Duodenal mucosa (tissue), 2 donors: ENCODE results near the gene TMEM167A.

ENCODE experiments used
- H3K27ac ChIP-seq: one replicate; pipeline ENCODE4 v1.7.0; 2013; ENCODE audit warnings: low read depth, low read length
- H3K27me3 ChIP-seq, 2 donors: one replicate each; pipeline ENCODE4 v1.7.0; 2013; ENCODE audit warnings: low read length in 2 of 2, control low read depth in 1 of 2; ENCODE audit not compliant: insufficient read depth in 2 of 2, control insufficient read depth in 1 of 2
- H3K36me3 ChIP-seq, 2 donors: one replicate each; pipeline ENCODE4 v1.7.0; 2013; ENCODE audit warnings: low read length in 2 of 2, control low read depth in 1 of 2; ENCODE audit not compliant: insufficient read depth in 2 of 2, control insufficient read depth in 1 of 2
- H3K4me1 ChIP-seq, 2 donors: one replicate each; pipeline ENCODE4 v1.7.0; 2013; ENCODE audit warnings: low read length in 2 of 2, control low read depth in 1 of 2; ENCODE audit not compliant: insufficient read depth in 2 of 2, control insufficient read depth in 1 of 2
- H3K4me3 ChIP-seq, 2 donors: one replicate each; pipeline ENCODE4 v1.7.0; 2013; ENCODE audit warnings: low read length in 2 of 2, low read depth in 1 of 2
- H3K9ac ChIP-seq, 2 donors: one replicate each; pipeline ENCODE4 v1.7.0; 2013; ENCODE audit warnings: low read length in 2 of 2, low read depth in 1 of 2
- H3K9me3 ChIP-seq, 2 donors: one replicate each; pipeline ENCODE4 v1.7.0; 2013; ENCODE audit warnings: low read length in 2 of 2, control low read depth in 1 of 2; ENCODE audit not compliant: control insufficient read depth in 1 of 2

TMEM167A gene, protein sequence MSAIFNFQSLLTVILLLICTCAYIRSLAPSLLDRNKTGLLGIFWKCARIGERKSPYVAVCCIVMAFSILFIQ

DNA sequence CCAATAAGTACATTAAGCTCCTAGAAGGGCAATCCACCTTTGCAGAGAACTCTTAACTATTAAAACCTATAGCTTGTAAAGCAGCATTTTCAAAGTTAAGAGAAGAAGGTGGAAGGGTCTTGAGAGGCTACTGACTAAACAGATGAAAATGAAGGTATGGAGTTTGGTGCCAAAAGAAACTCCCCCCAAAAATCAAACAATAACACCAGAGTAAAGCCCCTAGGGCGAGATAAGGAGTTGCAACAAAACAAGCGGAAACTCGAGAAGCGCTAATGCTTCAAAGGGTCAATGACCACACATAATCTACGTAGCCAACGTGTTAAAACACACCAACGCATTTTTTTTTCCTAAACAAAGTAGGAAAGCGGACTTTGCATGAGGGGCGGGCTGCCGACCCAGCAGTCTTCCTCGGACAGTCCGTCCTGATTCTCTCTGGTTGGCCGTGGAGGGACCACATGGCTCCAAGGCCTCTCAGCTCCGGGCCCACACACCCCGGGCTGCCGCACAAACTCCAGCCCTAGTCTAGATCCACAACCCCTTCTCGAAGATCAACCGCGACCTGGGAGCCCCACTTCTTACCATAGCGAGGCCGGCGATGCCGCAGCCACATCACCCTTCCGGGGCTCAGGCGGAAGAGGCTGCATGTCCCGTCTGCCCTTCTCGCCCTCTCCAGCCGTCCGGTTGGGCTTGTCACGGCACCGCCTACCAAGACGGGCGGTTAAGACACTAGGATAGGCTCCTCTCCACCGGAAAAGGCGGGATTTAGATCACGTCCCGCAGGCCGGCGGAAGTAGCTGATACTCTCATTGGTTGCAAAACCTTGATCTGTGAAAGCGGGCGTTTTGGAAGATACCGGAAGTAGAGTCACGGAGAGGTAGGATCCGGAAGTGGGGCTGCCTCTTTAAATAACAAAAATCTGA is at the start of gene TMEM167A, which contains the start of gene XRCC4:
Gene TMEM167A (minus strand): TSS at position 653 of the 920 bp plus-strand sequence. CDS start 71 bp downstream, at position 582.
Gene XRCC4 (plus strand): TSS at position 806 of the 920 bp plus-strand sequence. CDS start 27,373 bp downstream, outside the sequence.
- peaks cover 22 to 23% of the 10 kb centered on the region in 2 donors for H3K4me1 ChIP-seq
- no peaks in the 10 kb centered on the region for H3K27me3 ChIP-seq
- no peaks in the 10 kb centered on the region for H3K9me3 ChIP-seq

DNA sequence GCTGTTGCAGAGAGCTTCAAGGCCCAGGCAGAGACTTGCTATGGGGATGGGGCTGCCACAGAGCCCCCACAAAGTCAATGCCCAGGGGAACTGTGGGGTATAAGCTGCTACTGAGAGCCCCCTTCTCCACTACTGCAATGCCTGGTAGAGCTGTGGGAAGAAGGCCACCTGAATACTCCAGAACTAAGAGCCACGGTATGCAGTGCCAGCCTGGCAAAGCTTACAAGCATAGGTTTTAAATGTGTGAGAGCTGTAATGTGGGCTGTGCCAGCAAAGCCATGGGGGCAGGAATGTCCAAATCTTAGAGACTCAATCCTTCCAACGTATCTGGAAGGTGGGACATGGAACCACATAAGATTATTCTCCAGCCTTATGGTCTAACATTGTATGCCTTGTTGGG is 49.3 kb upstream of the TMEM167A start:
- peaks cover 3 to 7% of the 10 kb centered on the region in 2 donors for H3K9me3 ChIP-seq
- H3K9ac ChIP-seq = no peak overlapping the region
- H3K4me3 ChIP-seq = no peak overlapping the region
- H3K27ac ChIP-seq = no peak overlapping the region
- H3K36me3 ChIP-seq = no peaks in the 10 kb centered on the region
- no peaks in the 10 kb centered on the region for H3K27me3 ChIP-seq
- no peaks in the 10 kb centered on the region for H3K4me1 ChIP-seq

More for the DNA sequence above, at the start of gene TMEM167A, which contains the start of gene XRCC4:
- H3K27ac ChIP-seq = peak within 1 kb of the TSS; percentile 82
- peak within 1 kb of the TSS; percentile 97 to 100 for H3K4me3 ChIP-seq
- peaks cover 0 to 4% of the 10 kb centered on the region in 2 donors for H3K36me3 ChIP-seq
- H3K9ac ChIP-seq = peak within 1 kb of the TSS; percentile 94 to 97

DNA sequence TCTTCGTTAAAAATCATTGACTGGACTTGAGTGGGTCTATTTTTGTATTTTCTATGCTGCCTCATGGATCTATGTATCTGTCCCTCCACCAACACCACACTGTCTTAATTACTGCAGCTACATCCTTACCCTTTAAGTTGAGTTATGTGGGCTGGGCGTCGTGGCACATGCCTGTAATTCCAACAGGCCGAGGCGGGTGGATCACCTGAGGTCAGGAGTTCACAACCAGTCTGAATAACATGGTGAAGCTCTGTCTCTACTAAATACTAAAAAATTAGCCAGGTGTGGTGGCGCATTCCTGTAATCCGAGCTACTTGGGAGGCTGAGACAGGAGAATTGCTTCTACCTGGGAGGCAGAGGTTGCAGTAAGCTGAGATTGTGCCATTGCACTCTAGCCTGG is 48.4 kb upstream of the TMEM167A start:
- no peaks in the 10 kb centered on the region for H3K27me3 ChIP-seq
- no peak overlapping the region for H3K9ac ChIP-seq
- H3K9me3 ChIP-seq = peaks cover 3 to 7% of the 10 kb centered on the region in 2 donors
- H3K36me3 ChIP-seq = no peaks in the 10 kb centered on the region
- no peaks in the 10 kb centered on the region for H3K4me1 ChIP-seq
- H3K27ac ChIP-seq = no peak overlapping the region
- no peak overlapping the region for H3K4me3 ChIP-seq

DNA sequence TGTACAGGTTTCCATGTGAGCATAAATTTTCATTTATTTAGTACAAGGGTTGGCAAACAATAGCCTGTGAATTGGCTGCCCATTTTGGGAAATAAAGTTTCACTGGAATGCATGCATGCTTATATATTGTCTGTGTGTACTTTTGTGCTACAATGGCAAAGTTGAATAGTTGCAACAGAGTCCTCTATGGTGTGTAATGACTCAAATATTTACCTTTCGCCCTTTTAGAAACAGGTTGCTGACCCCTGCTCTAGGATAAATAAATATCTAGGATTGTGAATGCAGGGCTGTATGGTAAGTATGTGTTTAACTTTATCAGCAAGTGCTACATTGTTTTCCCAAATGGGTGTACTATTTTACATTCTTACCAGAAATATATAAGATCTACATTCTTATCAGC is 47.4 kb upstream of the TMEM167A start:
- no peak overlapping the region for H3K4me3 ChIP-seq
- H3K9me3 ChIP-seq = peaks cover 3 to 7% of the 10 kb centered on the region in 2 donors
- no peaks in the 10 kb centered on the region for H3K27me3 ChIP-seq
- H3K27ac ChIP-seq = no peak overlapping the region
- no peaks in the 10 kb centered on the region for H3K4me1 ChIP-seq
- H3K9ac ChIP-seq = no peak overlapping the region
- H3K36me3 ChIP-seq = no peaks in the 10 kb centered on the region

DNA sequence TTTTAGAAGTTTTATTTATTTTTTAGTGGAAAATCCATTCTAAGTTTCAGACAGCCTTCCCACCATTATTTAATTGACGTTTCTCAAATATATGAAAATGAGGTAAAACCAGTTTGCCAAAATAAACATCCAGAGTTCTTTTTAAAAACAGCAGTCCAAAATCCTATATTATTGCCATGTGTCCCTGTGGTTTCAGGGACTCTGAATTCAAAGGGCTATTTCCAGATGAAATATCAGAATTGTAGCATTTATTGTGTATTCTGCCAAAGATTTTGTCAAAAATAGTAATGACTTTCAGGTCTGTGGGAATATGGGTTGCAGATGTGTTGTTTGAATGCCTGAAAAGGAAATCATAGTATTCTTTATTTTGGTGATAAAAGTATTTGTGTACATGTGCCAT is 41.8 kb upstream of the TMEM167A start:
- no peaks in the 10 kb centered on the region for H3K4me1 ChIP-seq
- peaks cover 3 to 5% of the 10 kb centered on the region in 2 donors for H3K9me3 ChIP-seq
- H3K27me3 ChIP-seq = no peaks in the 10 kb centered on the region

DNA sequence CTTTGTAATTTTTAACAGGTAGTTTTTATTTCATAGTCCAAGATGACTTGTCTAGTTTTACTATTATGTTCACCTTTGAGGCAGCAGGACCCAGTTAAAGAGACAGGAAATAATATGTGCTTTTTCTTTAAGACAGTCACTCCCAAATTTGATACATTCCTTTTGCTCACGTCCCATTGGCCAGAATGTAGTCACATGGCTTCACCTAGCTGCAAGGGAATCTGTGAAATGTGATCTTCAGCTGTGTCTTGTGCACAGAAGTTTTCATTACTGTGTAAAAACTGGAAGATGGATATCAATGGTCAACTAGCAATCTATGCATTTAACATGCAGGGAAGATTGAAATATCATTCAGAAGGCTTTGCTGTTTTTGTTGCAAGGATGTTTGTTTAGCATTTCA is 41.3 kb upstream of the TMEM167A start:
- H3K4me3 ChIP-seq = no peak overlapping the region
- H3K9me3 ChIP-seq = peaks cover 3 to 5% of the 10 kb centered on the region in 2 donors
- H3K36me3 ChIP-seq = no peaks in the 10 kb centered on the region

More for the DNA sequence above, 41.8 kb upstream of the TMEM167A start:
- Histone ChIP-seq H3K27ac (no peak overlapping the region), H3K36me3 (no peaks in the 10 kb centered on the region), H3K9ac (no peak overlapping the region), H3K4me3 (no peak overlapping the region)

DNA sequence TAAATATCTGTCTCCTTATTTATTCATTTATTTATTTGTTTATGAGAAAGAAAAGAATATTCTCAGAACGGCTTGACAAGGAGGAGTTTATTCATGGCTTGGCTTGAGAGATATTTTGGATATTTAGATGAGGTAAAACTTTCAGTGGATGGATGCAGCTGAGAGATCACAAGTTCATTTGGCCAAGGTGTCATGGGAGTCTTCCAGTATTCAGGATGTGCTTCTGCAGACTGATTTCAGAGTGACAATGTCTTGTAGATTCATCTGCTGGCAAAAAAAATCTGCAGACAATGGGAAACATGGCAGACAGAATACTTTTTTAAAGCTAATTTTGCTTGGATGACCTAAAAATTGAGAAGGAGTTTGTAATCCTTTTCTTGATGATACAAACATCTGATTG is 38.6 kb upstream of the TMEM167A start:
- Histone ChIP-seq H3K9ac (no peak overlapping the region), H3K4me3 (no peak overlapping the region), H3K9me3 (peaks cover 3 to 5% of the 10 kb centered on the region in 2 donors), H3K4me1 (no peaks in the 10 kb centered on the region), H3K27ac (no peak overlapping the region), H3K36me3 (no peaks in the 10 kb centered on the region), H3K27me3 (no peaks in the 10 kb centered on the region)

More for the DNA sequence above, 41.3 kb upstream of the TMEM167A start:
- Histone ChIP-seq H3K27me3 (no peaks in the 10 kb centered on the region), H3K9ac (no peak overlapping the region), H3K27ac (no peak overlapping the region), H3K4me1 (no peaks in the 10 kb centered on the region)

DNA sequence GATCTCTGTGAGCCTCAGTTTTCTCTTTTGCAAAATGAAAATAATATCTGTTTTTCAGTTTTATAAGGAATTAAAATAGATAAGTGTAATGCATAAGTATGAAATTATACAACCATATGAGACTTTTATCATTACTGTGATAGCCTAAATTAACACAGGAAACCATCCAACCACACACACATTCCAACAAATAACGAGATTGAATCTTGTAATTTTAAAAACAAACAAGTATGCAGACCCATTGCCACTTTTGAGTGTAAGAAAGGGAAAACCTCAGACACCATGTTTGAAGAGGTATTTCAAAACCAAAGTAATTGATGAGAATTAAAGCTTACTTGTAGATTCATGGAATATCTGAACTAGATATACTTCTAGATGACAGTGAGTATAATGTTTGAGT is 32.2 kb upstream of the TMEM167A start:
- no peaks in the 10 kb centered on the region for H3K9me3 ChIP-seq
- no peak overlapping the region for H3K9ac ChIP-seq
- no peaks in the 10 kb centered on the region for H3K4me1 ChIP-seq
- H3K36me3 ChIP-seq = no peaks in the 10 kb centered on the region
- H3K27ac ChIP-seq = no peak overlapping the region
- no peaks in the 10 kb centered on the region for H3K27me3 ChIP-seq
- no peak overlapping the region for H3K4me3 ChIP-seq

DNA sequence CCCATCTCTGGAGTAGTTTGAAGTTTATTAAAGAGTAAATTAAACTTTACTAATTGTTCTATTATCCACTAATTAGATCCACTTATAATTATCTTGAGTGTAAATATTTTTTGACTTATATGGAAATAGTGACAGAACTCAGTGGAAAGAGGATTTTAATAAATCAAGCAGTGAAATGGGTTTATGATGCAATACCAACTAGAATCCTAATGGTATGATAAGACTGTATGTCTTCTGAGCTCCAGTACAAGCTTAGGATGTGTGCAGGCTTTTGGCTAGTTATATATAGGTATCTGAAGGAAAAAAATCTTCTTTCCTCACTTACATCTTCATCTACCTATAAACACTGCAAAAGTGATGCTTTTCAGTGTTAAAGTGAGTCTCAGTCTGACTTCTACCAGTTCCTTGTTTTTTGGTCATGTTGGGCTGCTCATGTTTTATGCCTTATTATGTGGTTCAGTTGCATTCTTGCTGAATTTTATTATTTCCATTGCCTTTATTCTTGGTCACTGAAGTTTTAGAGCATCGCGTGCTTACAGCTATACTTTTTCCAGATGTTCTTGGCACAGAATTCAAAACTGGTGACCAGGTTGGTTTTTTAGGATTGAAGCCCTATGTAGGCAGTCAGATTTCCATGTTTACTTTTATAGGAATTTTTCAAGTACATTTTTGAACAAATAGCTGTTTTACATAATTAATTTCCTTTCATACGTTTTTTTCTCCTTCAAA is 30.7 kb upstream of the TMEM167A start:
- Histone ChIP-seq H3K36me3 (no peaks in the 10 kb centered on the region), H3K4me1 (no peaks in the 10 kb centered on the region), H3K9me3 (no peaks in the 10 kb centered on the region), H3K27me3 (no peaks in the 10 kb centered on the region), H3K27ac (no peak overlapping the region), H3K9ac (no peak overlapping the region), H3K4me3 (no peak overlapping the region)

DNA sequence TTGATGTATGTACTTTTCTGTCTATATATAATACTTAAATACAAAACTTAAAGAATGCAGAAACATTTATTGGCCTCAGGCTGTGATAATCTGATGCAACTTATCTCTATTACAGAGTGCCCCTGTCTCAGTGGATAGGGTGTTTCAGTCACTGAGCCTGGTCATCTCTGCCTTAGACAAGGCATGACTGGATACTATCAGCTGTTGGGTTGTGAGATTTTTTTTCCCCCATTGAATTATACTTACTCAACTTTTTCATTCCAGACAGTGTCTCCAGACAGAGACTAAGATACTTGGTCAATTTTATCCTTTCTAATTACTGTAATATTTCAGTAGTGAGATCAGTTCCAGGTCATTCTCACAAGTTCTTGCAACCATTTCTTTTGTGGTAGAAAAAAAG is 26.8 kb upstream of the TMEM167A start:
- no peak overlapping the region for H3K4me3 ChIP-seq
- H3K27ac ChIP-seq = no peak overlapping the region
- peaks cover 3 to 10% of the 10 kb centered on the region in 2 donors for H3K4me1 ChIP-seq
- H3K9ac ChIP-seq = no peak overlapping the region
- no peaks in the 10 kb centered on the region for H3K9me3 ChIP-seq
- H3K27me3 ChIP-seq = no peaks in the 10 kb centered on the region
- no peaks in the 10 kb centered on the region for H3K36me3 ChIP-seq
